DMS114 treated with DMSO at 0.1 percent for 48 hours (cell line): ENCODE results near the gene DIO3.

Source experiments
- DNase-seq: peaks from one replicate; lab custom pipeline; 2025; ENCODE audit not compliant: unreplicated experiment; lab: John Stamatoyannopoulos, UW

The DIO3 gene

DNA sequence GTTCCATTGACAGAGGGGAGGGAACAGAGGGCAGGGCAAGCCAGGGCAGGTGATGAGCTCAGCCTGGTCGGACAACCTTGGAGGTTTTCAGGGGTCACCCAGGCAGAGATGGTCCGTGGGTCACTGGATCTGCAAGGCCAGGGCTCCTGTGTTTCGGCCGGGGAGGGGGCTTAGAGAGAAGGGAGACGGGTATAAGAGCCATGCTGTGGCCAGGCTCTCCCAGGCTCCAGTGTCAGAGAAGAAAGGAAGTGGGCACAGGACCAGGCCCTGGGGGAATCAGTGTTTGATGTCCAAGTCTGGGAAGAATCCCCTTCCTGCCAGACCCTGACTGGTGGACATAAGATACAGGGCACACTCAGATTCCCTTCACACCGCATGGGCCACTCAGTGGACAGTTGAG is 36.9 kb downstream of the DIO3 start:
- no peak for DNase-seq

DNA sequence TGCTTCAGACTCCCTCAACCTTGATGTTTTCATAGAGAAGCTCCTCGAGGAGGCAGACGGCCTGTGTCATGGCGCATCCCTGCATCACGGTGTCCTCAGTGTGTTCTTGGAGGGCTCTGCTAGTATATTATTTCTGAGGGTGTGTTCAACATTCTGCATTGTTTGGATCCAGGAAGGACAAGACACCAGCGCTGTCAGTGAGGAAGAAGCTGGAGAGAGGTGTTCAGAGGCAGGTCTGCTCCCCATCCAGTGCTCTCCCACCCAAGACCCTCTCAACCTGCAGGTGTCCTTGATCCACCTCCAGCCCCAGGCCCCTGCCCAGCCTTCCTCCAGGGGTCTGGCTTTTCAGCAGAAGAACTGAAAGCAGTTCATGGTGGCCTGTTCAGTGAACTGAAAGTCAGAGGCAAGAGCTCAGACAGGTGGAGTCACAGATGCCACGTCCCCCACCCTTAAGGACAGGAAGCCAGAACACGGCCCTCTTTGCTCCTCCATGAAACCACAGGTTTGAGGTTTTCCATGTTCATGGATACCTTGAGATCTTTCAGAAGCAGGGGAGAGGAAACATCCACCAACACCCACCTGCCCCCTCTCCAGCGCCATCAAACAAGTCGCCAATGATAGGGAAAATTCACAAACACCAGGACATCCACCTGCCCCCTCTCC is 37.4 kb downstream of the DIO3 start:
- no peak for DNase-seq

DNA sequence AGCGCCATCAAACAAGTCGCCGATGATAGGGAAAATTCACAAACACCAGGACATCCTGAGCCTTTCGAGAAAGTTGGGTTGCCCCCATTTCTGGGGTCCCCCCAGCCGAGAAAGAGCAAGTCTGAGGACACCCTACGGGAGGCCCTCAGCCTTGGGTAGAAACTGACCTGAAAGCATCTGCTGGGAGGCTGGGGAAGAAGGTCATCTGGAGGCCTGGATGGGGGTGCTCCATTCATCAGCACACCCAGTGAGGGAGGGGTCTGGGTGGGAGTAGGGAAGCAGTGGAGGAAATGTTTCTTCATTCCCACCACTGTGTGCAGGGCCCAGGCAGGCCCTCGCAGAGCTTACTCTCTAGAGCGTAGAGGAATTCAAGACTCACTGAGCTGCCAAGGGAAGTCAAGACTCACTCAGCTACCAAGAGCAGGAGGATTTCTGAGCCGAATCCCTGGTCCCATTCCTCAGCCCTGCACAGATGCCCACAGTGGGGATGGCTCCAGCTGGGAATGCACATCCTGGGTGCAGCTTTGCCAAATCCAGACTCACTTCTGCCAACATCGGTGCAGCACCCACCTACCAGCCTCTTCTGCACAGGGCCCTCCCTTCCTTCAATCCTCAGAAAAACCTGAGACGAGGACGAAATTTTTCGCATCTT is 38.1 kb downstream of the DIO3 start:
- DNase-seq: no peak

DNA sequence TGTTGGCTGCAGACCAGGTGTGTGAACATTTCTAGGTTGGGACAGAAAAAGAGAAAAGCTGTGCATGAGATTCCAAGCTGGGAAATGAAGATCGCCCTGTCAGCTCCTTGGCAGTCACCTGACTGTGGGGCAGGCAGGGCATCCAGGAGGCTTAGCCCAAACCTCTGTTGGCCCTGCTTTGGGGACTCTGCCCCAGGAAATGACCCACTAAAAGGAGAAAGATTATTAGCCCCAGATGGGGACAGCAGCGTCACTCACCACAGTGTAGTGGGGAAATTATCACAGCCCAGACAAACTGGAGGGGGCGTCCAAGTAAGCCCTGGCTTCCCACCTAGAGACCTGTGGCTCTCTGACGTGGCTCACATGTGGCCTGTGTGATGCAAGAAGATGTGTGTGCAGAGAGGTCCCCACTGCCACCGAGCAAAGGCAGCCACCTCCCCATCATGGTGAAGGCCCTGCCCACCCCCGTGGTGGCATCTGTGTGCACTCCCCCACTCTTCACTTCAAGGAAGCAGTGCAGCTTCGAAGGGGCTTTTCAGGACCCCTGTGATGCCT is 39.1 kb downstream of the DIO3 start:
- DNase-seq: no peak

DNA sequence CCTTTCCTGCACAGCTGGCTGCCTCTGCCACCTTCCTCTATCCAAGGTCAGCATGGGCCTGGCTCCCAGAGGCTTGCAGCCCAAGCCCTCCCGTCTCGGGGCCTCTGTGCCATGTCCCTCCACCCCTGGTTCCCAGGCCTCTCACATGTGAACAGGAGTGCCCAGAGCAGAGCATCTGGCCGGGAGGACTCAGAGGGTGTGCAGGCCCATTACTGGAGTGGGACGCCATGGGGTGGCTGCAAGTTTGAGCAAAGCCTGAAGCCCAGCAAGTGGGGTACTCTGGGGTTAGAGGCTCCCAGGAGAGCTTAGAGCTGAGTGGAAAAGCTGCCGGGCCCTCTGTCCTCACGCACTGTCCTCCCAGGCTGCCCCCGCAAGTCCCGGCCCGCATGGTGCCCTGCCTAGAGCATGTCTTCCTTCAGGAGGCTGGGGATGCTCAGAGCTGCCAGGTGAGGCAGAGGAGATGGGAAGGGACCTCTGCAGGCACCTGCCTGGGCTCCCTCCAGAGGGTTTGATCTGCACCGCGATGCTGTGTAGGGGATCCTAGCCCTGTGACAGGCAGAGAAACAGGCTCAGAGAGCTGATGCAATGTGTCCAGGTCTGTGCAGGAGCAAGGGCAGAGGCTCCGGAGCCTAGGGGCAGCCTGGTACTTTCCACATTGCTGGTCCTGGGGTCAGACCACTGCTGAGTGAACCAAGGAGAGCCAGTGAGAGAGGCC is 39.8 kb downstream of the DIO3 start:
- DNase-seq: no peak

DNA sequence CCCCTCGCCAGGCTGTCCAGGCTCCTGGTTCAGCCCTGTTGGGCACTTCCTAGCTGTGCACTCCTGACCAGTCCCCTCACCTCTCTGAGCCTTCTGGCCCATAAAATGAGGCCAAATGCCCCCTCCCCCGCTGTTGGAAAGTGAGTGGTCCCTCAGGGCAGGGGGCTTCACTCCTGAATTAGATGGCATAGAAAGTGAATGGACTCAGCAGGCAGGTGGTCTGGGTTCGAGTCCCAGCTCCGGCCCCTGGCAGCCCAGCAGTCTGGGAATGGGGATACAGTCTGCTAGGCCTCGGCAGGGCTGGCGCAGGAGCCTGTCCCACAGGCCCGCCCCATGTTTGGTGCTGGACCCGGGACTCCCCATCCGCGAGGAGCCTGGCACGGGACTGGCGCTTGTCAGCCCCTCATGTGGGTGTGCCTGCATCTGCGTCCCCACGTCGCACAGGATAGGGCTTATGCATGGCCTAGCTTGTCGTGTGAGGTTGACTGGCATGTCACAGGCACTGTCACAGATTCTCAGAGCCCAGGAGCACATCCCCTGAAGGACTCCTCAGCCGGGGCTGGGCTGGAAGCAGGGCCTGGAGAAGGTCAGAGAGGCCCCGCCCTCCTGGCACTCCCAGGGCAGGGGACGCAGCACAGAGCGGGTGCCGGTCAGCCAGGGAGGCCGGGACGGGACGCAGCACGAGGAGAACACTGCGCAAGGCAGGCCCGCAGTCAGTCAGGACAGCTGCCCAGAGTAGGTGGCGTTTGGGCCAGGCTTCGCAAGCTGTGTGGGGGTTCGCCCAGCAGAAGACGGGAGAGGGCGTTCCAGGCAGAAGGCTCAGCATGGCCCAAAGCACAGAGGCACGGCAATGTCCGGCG is 40.5 kb downstream of the DIO3 start:
- DNase-seq: no peak

DNA sequence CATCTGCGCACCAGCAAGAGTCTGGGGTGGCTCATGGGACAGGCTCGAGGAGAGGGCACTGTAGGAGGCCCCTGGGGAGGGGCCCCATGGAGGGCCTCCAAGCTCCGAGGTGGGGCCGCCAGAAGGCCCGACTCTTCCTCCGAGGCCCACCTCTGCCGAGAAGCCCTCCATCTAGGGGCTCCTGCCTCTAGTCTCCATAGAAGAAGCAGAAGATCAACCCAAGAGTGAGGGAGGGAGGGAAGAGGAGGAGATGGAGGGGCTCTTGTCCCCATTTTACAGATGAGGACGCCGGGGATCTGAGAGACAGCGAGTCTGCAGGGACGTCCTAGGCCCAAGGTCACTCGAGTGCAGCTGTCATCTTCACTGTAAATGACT is 41.2 kb downstream of the DIO3 start:
- DNase-seq: no peak

DNA sequence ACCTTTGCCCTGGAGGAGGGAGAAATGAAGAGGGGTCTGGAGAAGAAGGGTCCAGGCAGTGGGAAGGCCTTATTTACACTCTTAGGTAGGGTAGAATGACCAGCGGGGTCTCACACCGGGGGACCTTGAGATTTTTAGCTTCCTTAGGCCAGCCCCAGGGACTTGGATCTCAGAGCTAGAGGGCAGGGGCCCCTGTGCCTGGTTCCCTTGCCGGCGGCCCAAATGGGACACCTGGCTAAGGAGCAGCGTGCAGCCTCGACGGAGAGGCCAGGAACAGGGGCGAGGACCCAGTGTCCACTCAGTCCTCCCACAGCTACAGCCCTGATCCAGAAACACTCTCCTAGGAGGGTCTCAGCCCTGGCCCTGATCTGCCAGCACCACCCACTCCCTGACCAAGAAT is 41.8 kb downstream of the DIO3 start:
- DNase-seq: no peak

DNA sequence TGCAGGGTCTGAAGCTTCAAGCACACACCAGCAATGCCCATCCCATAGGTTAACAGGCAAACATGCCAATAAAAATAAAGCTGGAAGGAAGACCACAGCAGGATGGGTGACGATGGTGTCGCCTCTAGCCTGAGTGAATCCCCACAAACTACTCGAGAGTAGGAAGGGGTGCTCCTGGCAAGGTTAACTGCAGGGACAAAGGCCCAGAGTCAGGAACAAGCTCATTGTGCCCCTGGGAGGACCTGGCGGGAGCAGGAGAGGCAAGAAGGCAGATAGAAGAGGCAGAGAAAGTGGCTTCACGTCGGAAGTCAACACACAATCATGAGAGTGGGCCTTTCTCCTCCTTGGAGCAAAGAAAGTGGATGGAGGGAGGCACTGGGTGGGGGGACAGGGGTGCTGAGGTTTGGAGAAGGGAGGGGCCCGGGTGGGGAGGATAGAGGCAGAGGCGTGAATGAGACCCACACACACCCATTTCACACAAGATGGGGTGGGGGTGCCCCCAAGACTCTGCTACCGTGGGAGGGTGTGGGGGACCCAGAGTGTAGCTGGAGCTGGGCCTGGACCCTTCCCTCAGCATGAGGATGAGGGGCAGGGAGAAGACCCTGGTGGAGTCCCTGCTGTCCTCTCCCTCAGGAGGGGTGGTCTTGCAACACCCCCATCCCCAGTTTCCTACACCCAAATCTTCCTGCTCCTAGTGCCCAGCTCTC is 43.1 kb downstream of the DIO3 start:
- DNase-seq: no peak

DNA sequence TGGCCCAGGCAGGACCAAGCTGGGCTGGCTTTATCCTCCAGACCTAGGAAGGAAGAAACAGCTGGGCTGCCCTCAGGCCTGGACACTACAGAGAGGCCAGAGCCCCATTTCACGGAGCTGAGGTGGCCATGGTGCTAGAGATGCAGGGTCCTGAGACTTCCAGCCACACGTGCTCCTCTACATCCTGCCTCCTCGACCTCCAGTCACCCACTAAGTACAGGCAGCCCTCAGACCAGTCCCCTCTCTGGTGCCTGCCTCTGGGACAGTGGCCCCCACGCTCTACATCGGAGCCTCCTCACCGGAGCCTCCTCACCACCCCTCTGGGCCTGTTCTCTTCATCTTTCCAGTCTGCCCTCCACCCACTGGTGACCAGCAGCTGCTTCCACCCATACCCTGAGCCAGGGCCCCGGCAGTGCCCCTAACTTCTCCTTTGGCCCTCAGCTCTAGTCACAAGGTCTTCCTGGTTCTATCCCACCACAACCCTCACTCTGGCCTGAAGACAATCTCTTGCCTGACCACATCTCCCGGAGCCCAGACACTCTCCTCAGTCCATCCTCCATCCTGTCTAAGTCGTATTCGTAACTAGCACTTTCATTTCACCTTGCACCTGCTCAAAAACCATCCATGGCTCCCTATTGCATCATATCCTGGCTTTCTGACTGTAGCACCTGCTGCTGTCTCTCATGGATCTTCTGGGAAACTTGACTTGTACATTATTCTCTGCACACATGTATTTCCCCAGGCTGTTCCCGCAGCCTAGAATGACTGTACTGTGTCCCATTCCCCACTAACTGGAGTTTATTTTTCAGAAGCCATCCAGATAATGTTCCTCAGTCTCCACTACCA is 43.9 kb downstream of the DIO3 start:
- DNase-seq: no peak

DNA sequence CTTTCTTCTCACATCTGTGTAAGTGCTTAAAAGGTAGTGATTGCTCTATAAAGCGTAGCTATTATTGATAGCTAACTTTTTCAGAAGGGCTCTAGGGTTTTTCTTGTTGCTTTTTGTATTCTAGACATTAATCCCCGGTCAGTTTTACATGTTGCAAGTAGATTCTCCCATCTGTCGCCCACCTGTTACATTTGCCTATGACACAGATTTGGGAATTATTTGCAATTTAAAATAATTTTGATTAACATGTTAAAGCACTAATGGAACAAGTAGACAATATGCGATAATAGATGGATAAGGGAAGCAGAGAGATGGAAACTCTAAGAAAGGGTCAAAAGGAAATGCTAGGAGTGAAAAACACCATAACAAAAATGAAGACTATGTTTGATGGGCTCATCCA is 44.5 kb downstream of the DIO3 start:
- DNase-seq: no peak
